Measurements from ENCODE around the gene TBC1D14.

DNA sequence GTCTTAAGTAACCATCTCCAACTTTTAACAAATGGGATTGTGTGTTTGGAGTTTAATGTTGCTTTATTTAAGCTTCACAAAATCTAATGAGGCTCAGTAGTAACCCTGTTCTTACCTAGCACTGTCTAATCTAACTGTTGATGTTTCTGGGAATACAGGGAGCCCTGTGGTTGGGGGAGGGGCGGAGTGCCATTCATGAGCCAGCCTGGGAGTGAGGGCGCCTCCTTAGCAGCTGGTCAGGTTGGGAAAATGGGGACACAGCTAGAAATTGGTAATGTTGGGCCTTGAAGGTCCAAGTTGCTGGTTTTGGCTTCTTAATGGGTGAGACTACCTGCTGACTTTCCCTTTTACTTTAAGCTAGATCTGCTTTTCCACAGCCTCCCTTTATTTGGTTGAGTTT is 110.7 kb downstream of the TBC1D14 start:
- TF ChIP-seq POLR2A (IDR thresholded peaks at IDR 0.05; ENCODE audit: low read depth, low read length) (no peak), TAF1 (IDR thresholded peaks at IDR 0.05; ENCODE audit: low read depth, low read length) (no peak), POU2F2 (IDR thresholded peaks at IDR 0.05; ENCODE audit: low read depth, low read length) (no peak)

Data from GM12891 (cell line).